Cardiac muscle cell (in vitro differentiated cells and primary cell): Measurements from ENCODE around the gene CYTH1. TPM values are rescaled to one million over a fixed set of nuclear protein-coding genes. Genes with fewer than 3 reads are reported as not detected.
"Not testable (repeated sequence)": the region's sequence is repeated elsewhere in the genome, so short reads cannot be mapped to it uniquely, and the experiment has no call there.

Experiments
- DNase-seq, 2 donors: peaks; one replicate each; pipeline versions ENCODE4 v3.0.0 to v3.0.0-alpha.2; 2010 to 2017; ENCODE audit warnings: low read depth in 1 of 2, low spot score in 1 of 2
- H3K27ac ChIP-seq: fragments of 200-600 bp; sonication (generic); 2 replicates; pipeline ENCODE4 v1.5.1; 2016
- H3K27me3 ChIP-seq: fragments of 200-600 bp; sonication (generic); 2 replicates; pipeline ENCODE4 v1.6.0; 2016; ENCODE audit warnings: control low read depth
- H3K36me3 ChIP-seq: fragments of 200-600 bp; sonication (generic); 2 replicates; pipeline ENCODE4 v1.5.1; 2016; ENCODE audit warnings: control low read depth
- H3K4me1 ChIP-seq: fragments of 200-600 bp; sonication (generic); 2 replicates; pipeline ENCODE4 v1.8.1; 2017; ENCODE audit warnings: low read depth, mild to moderate bottlenecking, mixed run types
- H3K4me3 ChIP-seq: fragments of 200-600 bp; sonication (generic); 2 replicates; pipeline ENCODE4 v1.5.1; 2016; ENCODE audit warnings: mild to moderate bottlenecking
- H3K9me3 ChIP-seq: fragments of 200-600 bp; sonication (generic); 2 replicates; pipeline ENCODE4 v1.5.1; 2017; ENCODE audit warnings: low read depth, mild to moderate bottlenecking, control low read depth
- CTCF ChIP-seq: IDR thresholded peaks from 2 replicates; pipeline ENCODE4 v1.5.1; 2012; ENCODE audit warnings: low read depth, mild to moderate bottlenecking, low read length
- polyA plus RNA-seq: library from polyadenylated mRNA; unstranded; fragments of >200 nt; fragmentation: Nextera tagmentation; extraction: Ambion mirVana; gene quantifications from 2 replicates; pipeline ENCODE4 v1.2.1, GENCODE V29; 2016
- total RNA-seq: library from RNA; depleted of rRNA; stranded (reverse); fragments of >200 nt; gene quantifications from 2 replicates; pipeline ENCODE4 v1.2.3, GENCODE V29; 2016

The CYTH1 gene
- total and polyA plus RNA-seq, 2 experiments from 2014 or later = 21.9 to 39.6 TPM

DNA sequence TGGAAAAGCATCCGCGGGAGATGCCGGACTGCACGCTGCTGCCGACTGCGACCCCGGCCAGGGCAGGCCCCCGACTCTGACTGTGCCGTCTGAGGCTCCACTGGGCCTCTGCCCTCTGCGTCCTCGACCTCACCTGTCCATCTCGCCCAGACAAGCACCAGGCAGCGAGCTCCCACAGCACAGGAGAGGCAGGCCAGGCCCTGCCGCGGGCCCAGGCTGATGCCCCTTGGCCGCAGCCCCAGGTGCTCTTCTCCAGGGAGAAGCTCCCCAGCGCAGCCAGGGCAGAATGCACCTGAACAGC is 106.8 kb downstream of the CYTH1 start:
- no peak overlapping the region for H3K4me3 ChIP-seq
- no peaks in the 10 kb centered on the region for H3K9me3 ChIP-seq
- no peak for TF ChIP-seq CTCF
- H3K36me3 ChIP-seq = peaks cover 30% of the 10 kb centered on the region
- no peak overlapping the region for H3K27ac ChIP-seq
- H3K4me1 ChIP-seq = no peaks in the 10 kb centered on the region
- H3K27me3 ChIP-seq = no peaks in the 10 kb centered on the region
- no peak for DNase-seq

- H3K4me1 ChIP-seq = no peaks in the 10 kb centered on the region
- no peak for DNase-seq
- no peak overlapping the region for H3K4me3 ChIP-seq
- no peak overlapping the region for H3K27ac ChIP-seq
- no peaks in the 10 kb centered on the region for H3K9me3 ChIP-seq
- TF ChIP-seq CTCF = no peak
- H3K36me3 ChIP-seq = peaks cover 26% of the 10 kb centered on the region
- H3K27me3 ChIP-seq = no peaks in the 10 kb centered on the region
Measured at GRCh38 chr17:78674595-78675315, 107.3 kb downstream of the CYTH1 start.

DNA sequence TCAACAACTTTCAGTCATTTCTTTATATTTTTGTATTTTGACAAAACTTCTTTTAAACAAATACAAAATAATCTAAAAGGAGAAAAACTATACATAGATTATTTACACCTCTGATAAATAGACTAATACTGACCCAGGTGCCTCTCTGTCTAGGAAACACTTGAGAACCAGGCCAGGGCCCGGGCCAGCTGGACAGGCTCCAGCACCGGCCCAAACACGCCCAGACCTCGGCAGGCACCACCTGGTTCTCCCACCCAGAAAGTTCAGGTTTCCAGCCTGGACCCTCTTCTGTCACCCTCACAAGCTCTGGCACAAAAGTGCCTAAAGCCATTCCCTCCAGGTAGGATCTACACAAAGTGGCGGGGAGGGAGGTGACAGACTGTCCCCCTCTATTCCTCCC is 107.9 kb downstream of the CYTH1 start:
- TF ChIP-seq CTCF = no peak
- Histone ChIP-seq H3K9me3 (no peaks in the 10 kb centered on the region), H3K36me3 (peaks cover 23% of the 10 kb centered on the region), H3K4me3 (no peak overlapping the region), H3K4me1 (no peaks in the 10 kb centered on the region), H3K27me3 (no peaks in the 10 kb centered on the region), H3K27ac (no peak overlapping the region)
- DNase-seq = no peak

DNA sequence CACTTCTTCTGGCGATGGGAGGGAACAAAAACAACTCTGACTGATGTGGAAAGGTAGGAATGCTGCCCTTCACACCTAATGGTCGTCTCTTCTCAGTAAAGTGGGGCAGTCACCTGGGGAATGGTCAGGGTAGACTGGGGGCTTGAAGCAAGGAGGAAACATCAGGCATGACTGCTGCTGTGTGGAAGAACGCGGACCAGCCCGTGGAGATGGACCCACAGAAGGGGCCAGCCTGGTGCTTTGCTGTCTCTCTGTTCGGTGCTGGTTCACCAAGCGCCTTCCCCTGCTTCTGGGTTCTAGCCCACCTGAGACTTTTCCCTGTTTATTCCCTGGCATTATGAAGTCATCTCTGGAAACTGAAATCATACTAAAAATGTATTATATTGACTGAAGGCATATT is 108.7 kb downstream of the CYTH1 start:
- no peak overlapping the region for H3K27ac ChIP-seq
- H3K36me3 ChIP-seq = peaks cover 16% of the 10 kb centered on the region
- DNase-seq = no peak
- no peak overlapping the region for H3K4me3 ChIP-seq
- H3K4me1 ChIP-seq = no peaks in the 10 kb centered on the region
- no peak for TF ChIP-seq CTCF
- H3K27me3 ChIP-seq = no peaks in the 10 kb centered on the region
- H3K9me3 ChIP-seq = no peaks in the 10 kb centered on the region

DNA sequence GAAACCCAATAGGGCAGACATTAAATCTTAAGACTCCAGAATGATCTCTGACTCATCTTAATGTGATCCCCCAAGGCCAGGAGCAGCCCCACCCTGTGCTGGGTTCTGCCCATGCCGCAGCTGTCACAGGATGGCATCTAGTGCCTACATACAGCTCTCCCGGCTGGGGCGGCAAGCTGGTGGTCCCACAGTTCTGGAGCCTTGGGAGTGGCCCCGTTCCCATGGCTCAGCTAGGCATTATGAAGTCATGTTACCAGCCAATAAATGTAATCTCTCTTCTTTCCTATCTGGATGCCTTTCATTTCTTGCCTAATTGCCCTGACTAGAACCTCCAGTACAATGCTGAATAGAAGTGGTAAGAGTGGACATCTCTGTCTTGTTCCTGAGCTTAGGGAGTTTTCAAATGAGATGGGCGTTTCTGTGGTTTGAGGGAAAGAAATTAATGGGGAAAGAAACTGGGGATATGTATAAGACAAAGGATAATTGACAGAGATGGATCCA is 109.2 kb downstream of the CYTH1 start:
- TF ChIP-seq CTCF = no peak
- H3K36me3 ChIP-seq = peaks cover 15% of the 10 kb centered on the region
- peak in 1 of 2 donors; percentile 16 for DNase-seq
- no peak overlapping the region for H3K4me3 ChIP-seq
- H3K4me1 ChIP-seq = no peaks in the 10 kb centered on the region
- H3K27me3 ChIP-seq = no peaks in the 10 kb centered on the region
- H3K27ac ChIP-seq = no peak overlapping the region
- H3K9me3 ChIP-seq = no peaks in the 10 kb centered on the region

DNA sequence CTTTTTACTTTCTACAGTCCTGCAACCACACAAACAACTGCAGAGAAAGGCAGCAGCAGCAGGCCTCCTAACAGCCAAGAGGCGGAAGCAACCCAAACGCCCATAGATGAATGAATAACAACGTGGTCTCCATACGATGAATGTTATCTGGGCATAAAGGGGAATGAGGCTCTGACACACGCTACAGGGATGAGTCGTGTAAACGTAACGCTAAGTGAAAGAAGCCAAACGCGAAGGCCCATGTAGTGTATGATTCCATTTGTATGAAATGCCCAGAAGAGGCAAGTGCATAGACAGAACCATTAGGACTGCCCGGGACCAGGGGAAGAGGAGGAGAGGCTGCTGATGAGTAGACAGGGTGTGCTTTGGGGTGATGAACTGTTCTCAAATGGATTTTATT is 110.1 kb downstream of the CYTH1 start:
- no peak overlapping the region for H3K27ac ChIP-seq
- H3K27me3 ChIP-seq = no peaks in the 10 kb centered on the region
- H3K4me1 ChIP-seq = no peaks in the 10 kb centered on the region
- DNase-seq = peak in 1 of 2 donors; percentile 31
- H3K4me3 ChIP-seq = no peak overlapping the region
- no peaks in the 10 kb centered on the region for H3K9me3 ChIP-seq
- peaks cover 11% of the 10 kb centered on the region for H3K36me3 ChIP-seq
- TF ChIP-seq CTCF = no peak

DNA sequence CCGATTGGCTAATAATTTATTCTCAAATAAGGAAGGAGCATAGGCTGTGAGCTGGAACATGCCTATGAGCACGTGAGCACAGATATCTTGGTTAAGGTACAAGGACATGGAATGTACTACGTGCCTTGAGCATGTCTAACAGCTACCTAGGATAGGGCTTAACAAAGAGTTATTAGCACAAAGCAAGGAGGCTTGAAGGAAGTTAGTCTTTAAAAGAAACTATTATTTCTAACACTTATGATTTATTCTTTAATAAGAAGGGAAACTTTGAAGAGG is 110.4 kb downstream of the CYTH1 start:
- not testable (repeated sequence) for H3K27ac ChIP-seq, DNase-seq, H3K4me1 ChIP-seq, H3K27me3 ChIP-seq, H3K9me3 ChIP-seq, H3K4me3 ChIP-seq
- H3K36me3 ChIP-seq = peaks cover 11% of the 10 kb centered on the region
